ENCODE data around the gene HSPA6.

DNA sequence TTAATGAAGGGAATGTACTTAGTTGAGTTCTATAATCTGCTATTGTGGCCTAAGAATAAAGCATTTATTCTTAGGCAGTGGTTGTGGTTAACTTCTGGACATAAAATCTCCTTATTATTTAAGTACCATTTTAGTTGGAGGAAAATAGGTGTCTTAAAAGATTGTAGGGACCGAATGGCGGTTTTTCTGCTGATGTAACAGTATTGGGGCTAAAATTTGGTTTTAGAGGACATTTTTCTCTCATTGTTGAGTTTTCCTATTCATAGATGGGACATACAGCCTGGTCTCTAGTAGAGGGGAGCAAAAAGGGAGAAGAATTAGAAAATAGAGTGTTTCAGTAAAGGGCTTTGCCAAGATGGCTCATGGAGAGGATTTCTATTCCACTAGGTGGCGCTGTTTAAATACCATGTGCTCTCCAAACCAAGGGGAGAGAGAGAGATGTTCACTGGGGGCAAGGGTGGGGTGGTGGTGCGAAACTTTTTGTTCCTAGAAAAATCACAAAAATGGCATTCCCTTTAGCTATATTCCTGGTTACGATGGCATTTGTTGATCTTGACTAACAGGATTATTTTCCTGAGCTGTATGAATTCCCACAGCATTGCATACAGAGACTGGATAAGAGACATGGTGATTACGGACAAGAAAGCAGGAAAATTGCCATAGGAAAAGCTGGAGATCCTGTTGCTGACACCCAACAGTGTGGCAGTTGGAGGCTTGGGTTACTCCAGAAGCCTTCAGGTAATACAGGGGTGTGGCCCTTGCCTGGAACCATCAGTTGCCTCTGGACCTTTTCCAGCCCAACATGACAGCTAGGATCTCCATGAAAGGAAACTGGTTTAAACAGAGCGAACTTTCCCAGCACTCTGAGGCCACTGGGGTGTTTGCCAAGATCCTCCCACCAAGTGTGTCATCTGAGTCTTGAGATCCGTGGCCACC lies 37.3 kb upstream of the HSPA6 start:
- TF ChIP-seq EZH2 (IDR thresholded peaks at IDR 0.05; ENCODE audit: borderline replicate concordance, insufficient read depth, low read depth, low read length, poor library complexity, severe bottlenecking) = no peak
- TF ChIP-seq, protein P1, sequence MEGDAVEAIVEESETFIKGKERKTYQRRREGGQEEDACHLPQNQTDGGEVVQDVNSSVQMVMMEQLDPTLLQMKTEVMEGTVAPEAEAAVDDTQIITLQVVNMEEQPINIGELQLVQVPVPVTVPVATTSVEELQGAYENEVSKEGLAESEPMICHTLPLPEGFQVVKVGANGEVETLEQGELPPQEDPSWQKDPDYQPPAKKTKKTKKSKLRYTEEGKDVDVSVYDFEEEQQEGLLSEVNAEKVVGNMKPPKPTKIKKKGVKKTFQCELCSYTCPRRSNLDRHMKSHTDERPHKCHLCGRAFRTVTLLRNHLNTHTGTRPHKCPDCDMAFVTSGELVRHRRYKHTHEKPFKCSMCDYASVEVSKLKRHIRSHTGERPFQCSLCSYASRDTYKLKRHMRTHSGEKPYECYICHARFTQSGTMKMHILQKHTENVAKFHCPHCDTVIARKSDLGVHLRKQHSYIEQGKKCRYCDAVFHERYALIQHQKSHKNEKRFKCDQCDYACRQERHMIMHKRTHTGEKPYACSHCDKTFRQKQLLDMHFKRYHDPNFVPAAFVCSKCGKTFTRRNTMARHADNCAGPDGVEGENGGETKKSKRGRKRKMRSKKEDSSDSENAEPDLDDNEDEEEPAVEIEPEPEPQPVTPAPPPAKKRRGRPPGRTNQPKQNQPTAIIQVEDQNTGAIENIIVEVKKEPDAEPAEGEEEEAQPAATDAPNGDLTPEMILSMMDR (IDR thresholded peaks at IDR 0.05) = peak; percentile 82
